ENCODE data around the gene SPATA18. TPM values are rescaled to one million over a fixed set of nuclear protein-coding genes. Genes with fewer than 3 reads are reported as not detected.
A peak's percentile ranks its signal among the peaks of the same experiment; 100 is the strongest.

The SPATA18 gene
- total RNA-seq, 1 experiment from 2014 or later: 23.0 TPM

- CTCF ChIA-PET: no interaction called here
- H3K27ac Mint-ChIP-seq (ENCODE audit: low read depth, unreplicated experiment): no peak overlapping the region
- no peaks in the 10 kb centered on the region for H3K27me3 Mint-ChIP-seq (ENCODE audit: insufficient read depth, unreplicated experiment)
- peaks cover 19% of the 10 kb centered on the region for H3K4me1 Mint-ChIP-seq (ENCODE audit: insufficient read depth, unreplicated experiment)
- no TSS peak for BruUV-seq (replicated peaks)
- no peak overlapping the region for H3K4me3 Mint-ChIP-seq (ENCODE audit: unreplicated experiment)
- peaks cover 6% of the 10 kb centered on the region for H3K36me3 Mint-ChIP-seq (ENCODE audit: insufficient read depth, unreplicated experiment)
- POLR2A ChIA-PET: no interaction called here
- no peak for TF ChIP-seq CTCF (IDR thresholded peaks at IDR 0.05; ENCODE audit: unreplicated experiment)
- intact Hi-C loops (cut with micrococcal nuclease): no loop called here
- DNase-seq (ENCODE audit: unreplicated experiment): no peak
- H3K9me3 Mint-ChIP-seq (ENCODE audit: unreplicated experiment): no peaks in the 10 kb centered on the region
These were observed 1.8 kb upstream of the SPATA18 start for GRCh38 chr4:52049266-52049665.

DNA sequence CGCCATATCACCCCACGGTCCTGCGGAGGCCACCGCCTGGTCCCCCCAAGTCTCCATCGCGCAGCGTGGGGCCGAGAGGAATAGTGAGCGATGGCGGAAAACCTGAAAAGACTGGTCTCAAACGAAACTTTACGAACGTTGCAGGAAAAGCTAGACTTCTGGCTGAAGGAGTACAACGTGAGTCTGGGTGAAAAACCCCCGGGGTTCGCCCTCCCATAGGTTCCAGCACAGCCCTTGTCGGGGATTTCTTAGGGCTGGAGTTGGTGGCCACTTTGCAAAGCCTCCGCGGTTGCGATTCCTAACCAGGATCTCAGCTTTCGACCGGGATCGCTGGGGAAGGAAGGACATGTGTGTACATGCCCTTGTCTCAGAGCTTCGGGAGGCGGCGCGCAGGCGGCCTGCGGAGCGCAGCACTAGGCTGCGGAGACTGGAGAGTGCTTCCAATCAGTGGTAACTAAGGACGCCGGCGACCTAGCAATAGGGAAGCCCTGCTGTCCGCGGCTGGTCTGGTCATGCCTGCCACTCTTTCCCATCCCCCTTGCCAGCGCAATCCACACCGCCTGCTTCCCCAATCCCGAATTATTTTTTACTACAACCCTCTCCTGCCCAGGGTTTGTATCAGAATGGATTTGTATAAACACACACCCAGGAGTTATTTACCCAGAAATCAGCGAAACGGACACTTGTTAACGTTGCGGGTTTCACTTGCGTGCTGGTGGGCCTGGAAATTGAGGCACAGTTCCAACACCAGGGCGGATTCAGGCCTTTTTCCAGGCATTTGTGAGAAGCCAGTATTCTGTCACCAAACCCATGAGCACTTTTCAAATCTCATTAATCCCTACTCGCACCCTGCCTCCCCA, 741 bp downstream of the SPATA18 start:
- H3K27ac Mint-ChIP-seq (ENCODE audit: low read depth, unreplicated experiment): peak overlapping the region; percentile 95
- ChIA-PET CTCF (interaction anchor here (0.7 to 1.7 kb wide), 2 partner anchors 12 to 79 kb away, joined by 3 to 4 read pairs; no protein-coding TSS in a partner anchor), POLR2A (interaction anchor here (0.8 to 3.2 kb wide), 10 partner anchors 10 to 1313 kb away, joined by 3 to 38 read pairs (median 4); partner anchors contain the start of genes DCUN1D4, SCFD2 and SGCB)
- intact Hi-C loops (cut with micrococcal nuclease): no loop called here
- H3K27me3 Mint-ChIP-seq (ENCODE audit: insufficient read depth, unreplicated experiment): no peaks in the 10 kb centered on the region
- DNase-seq (ENCODE audit: unreplicated experiment): peak; percentile 95
- BruUV-seq (replicated peaks): TSS peak; percentile 85
- H3K4me1 Mint-ChIP-seq (ENCODE audit: insufficient read depth, unreplicated experiment): peaks cover 27% of the 10 kb centered on the region
- TF ChIP-seq CTCF (IDR thresholded peaks at IDR 0.05; ENCODE audit: unreplicated experiment): no peak
- peak overlapping the region; percentile 88 for H3K4me3 Mint-ChIP-seq (ENCODE audit: unreplicated experiment)
- peaks cover 6% of the 10 kb centered on the region for H3K36me3 Mint-ChIP-seq (ENCODE audit: insufficient read depth, unreplicated experiment)
- no peaks in the 10 kb centered on the region for H3K9me3 Mint-ChIP-seq (ENCODE audit: unreplicated experiment)

DNA sequence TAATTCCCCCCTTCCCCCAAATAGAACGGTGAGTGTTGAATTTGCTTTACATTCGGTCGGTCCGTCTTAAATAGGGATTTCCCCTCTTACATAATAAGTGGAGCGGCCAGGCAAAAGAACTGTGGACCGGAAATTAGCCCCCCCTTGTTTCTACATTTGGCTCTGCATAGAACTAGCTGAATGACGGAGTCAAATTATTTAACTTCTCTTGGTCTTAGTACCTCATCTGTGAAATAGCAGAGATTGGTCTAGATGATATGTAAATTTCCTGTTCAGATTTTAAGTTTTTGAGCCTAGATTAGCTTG, 1.3 kb downstream of the SPATA18 start:
- BruUV-seq (replicated peaks): no TSS peak
- H3K27me3 Mint-ChIP-seq (ENCODE audit: insufficient read depth, unreplicated experiment): no peaks in the 10 kb centered on the region
- peaks cover 6% of the 10 kb centered on the region for H3K36me3 Mint-ChIP-seq (ENCODE audit: insufficient read depth, unreplicated experiment)
- H3K4me3 Mint-ChIP-seq (ENCODE audit: unreplicated experiment): peak overlapping the region; percentile 88
- H3K27ac Mint-ChIP-seq (ENCODE audit: low read depth, unreplicated experiment): peak overlapping the region; percentile 95
- no peak for TF ChIP-seq CTCF (IDR thresholded peaks at IDR 0.05; ENCODE audit: unreplicated experiment)
- ChIA-PET POLR2A (interaction anchor here (0.9 to 3.2 kb wide), 6 partner anchors 11 to 210 kb away, joined by 3 to 38 read pairs (median 8); partner anchors contain the start of genes DCUN1D4 and SGCB), CTCF (interaction anchor here (0.7 kb wide), 1 partner anchor 78 kb away, joined by 3 read pairs; no protein-coding TSS in a partner anchor)
- no peaks in the 10 kb centered on the region for H3K9me3 Mint-ChIP-seq (ENCODE audit: unreplicated experiment)
- peaks cover 33% of the 10 kb centered on the region for H3K4me1 Mint-ChIP-seq (ENCODE audit: insufficient read depth, unreplicated experiment)
- peak; percentile 61 for DNase-seq (ENCODE audit: unreplicated experiment)
- intact Hi-C loops (cut with micrococcal nuclease): no loop called here

GRCh38 chr4:52054254-52054653, 3.1 kb downstream of the SPATA18 start:
- no TSS peak for BruUV-seq (replicated peaks)
- Mint-ChIP-seq H3K27ac (ENCODE audit: low read depth, unreplicated experiment) (no peak overlapping the region), H3K4me3 (ENCODE audit: unreplicated experiment) (no peak overlapping the region), H3K9me3 (ENCODE audit: unreplicated experiment) (no peaks in the 10 kb centered on the region), H3K27me3 (ENCODE audit: insufficient read depth, unreplicated experiment) (no peaks in the 10 kb centered on the region), H3K4me1 (ENCODE audit: insufficient read depth, unreplicated experiment) (peaks cover 37% of the 10 kb centered on the region), H3K36me3 (ENCODE audit: insufficient read depth, unreplicated experiment) (peaks cover 6% of the 10 kb centered on the region)
- DNase-seq (ENCODE audit: unreplicated experiment): no peak
- no peak for TF ChIP-seq CTCF (IDR thresholded peaks at IDR 0.05; ENCODE audit: unreplicated experiment)
- intact Hi-C loops (cut with micrococcal nuclease): no loop called here
- ChIA-PET POLR2A (no interaction called here), CTCF (interaction anchor here (2.3 kb wide), 1 partner anchor 159 kb away, joined by 8 read pairs; no protein-coding TSS in a partner anchor)
